ENCODE measurements around the gene GP9. TPM values are rescaled to one million over a fixed set of nuclear protein-coding genes. Genes with fewer than 3 reads are reported as not detected.

Gene GP9
- total and polyA plus RNA-seq, 2 donors (not counting 1 experiment from before 2014, with no cell fraction given): not detected

- H3K79me2 ChIP-seq (ENCODE audit: control insufficient read depth, insufficient read depth, low read length): no peaks in the 10 kb centered on the region
- no peaks in the 10 kb centered on the region for H4K20me1 ChIP-seq (ENCODE audit: control insufficient read depth, insufficient read depth, low read length, poor library complexity, severe bottlenecking)
- Mint-ChIP-seq H3K27ac (no peak overlapping the region), H3K27me3 (peaks cover 32% of the 10 kb centered on the region), H3K4me1 (peaks cover 14% of the 10 kb centered on the region), H3K9me3 (ENCODE audit: insufficient read depth) (no peaks in the 10 kb centered on the region), H3K4me3 (no peak overlapping the region)
- 88% methylated on average over 9 of the region's 9 CpGs for WGBS (ENCODE audit: insufficient coverage)
- DNase-seq: no peak
- H3K36me3 ChIP-seq (replicated peaks in 1 of 2; ENCODE audit: control extremely low read depth in 1 of 2, control insufficient read depth in 1 of 2, extremely low read depth in 1 of 2, insufficient read depth in 2 of 2, low read length in 1 of 2): no peaks in the 10 kb centered on the region
- TF ChIP-seq CTCF (IDR thresholded peaks at IDR 0.05) (no peak), EZH2 (IDR thresholded peaks at IDR 0.05; ENCODE audit: borderline replicate concordance, insufficient read depth, low read depth, low read length, poor library complexity, severe bottlenecking) (no peak)
- ChIA-PET POLR2A (no interaction called here), CTCF (interaction anchor here (1.1 to 9.6 kb wide), 2 partner anchors 168 to 191 kb away, joined by 3 to 294 read pairs; partner anchors contain the start of gene COPG1)
- peaks cover 7 to 25% of the 10 kb centered on the region in 2 donors for H3K4me1 ChIP-seq (ENCODE audit: control insufficient read depth in 2 of 2, insufficient read depth in 2 of 2, low read length in 2 of 2)
- intact Hi-C loops (cut with micrococcal nuclease): no loop called here
- H3K9me3 ChIP-seq (ENCODE audit: control extremely low read depth in 1 of 3, control insufficient read depth in 2 of 3, insufficient read depth in 1 of 3, low read length in 2 of 3): peaks cover 0 to 4% (median 0%) of the 10 kb centered on the region in 3 donors
- peaks cover 0 to 28% (median 7%) of the 10 kb centered on the region in 4 experiments for H3K27me3 ChIP-seq (replicated peaks in 1 of 4; ENCODE audit: control extremely low read depth in 1 of 4, control insufficient read depth in 3 of 4, insufficient read depth in 4 of 4, low read length in 3 of 4)
- no peak overlapping the region for H3K27ac ChIP-seq (ENCODE audit: low read length in 2 of 2)
- H3K4me2 ChIP-seq (replicated peaks; ENCODE audit: low read depth, low read length, poor library complexity, severe bottlenecking): no peak overlapping the region
- no peak overlapping the region for H2AFZ ChIP-seq (ENCODE audit: insufficient read depth, low read depth, low read length, poor library complexity, severe bottlenecking)
- H3K4me3 ChIP-seq (ENCODE audit: control extremely low read depth in 1 of 5, extremely low read depth in 1 of 5, insufficient read depth in 1 of 5, low read depth in 2 of 5, low read length in 4 of 5): no peak overlapping the region
- no peak for ATAC-seq (ENCODE audit: low read depth)
- H3K9ac ChIP-seq (ENCODE audit: low read length): no peak overlapping the region
These were observed 4.0 kb upstream of the GP9 start for GRCh38 chr3:129056451-129057173.

- DNase-seq: no peak
- ATAC-seq (ENCODE audit: low read depth): no peak
- Histone ChIP-seq H3K27me3 (replicated peaks in 1 of 4; ENCODE audit: control extremely low read depth in 1 of 4, control insufficient read depth in 3 of 4, insufficient read depth in 4 of 4, low read length in 3 of 4) (peaks cover 0 to 29% (median 7%) of the 10 kb centered on the region in 4 experiments), H3K4me3 (ENCODE audit: control extremely low read depth in 1 of 5, extremely low read depth in 1 of 5, insufficient read depth in 1 of 5, low read depth in 2 of 5, low read length in 4 of 5) (no peak overlapping the region), H3K9me3 (ENCODE audit: control extremely low read depth in 1 of 3, control insufficient read depth in 2 of 3, insufficient read depth in 1 of 3, low read length in 2 of 3) (peaks cover 0 to 4% (median 0%) of the 10 kb centered on the region in 3 donors), H3K79me2 (ENCODE audit: control insufficient read depth, insufficient read depth, low read length) (no peaks in the 10 kb centered on the region), H3K4me2 (replicated peaks; ENCODE audit: low read depth, low read length, poor library complexity, severe bottlenecking) (no peak overlapping the region), H3K27ac (ENCODE audit: low read length in 2 of 2) (no peak overlapping the region), H3K9ac (ENCODE audit: low read length) (no peak overlapping the region), H3K4me1 (ENCODE audit: control insufficient read depth in 2 of 2, insufficient read depth in 2 of 2, low read length in 2 of 2) (peaks cover 7 to 25% of the 10 kb centered on the region in 2 donors), H3K36me3 (replicated peaks in 1 of 2; ENCODE audit: control extremely low read depth in 1 of 2, control insufficient read depth in 1 of 2, extremely low read depth in 1 of 2, insufficient read depth in 2 of 2, low read length in 1 of 2) (no peaks in the 10 kb centered on the region), H2AFZ (ENCODE audit: insufficient read depth, low read depth, low read length, poor library complexity, severe bottlenecking) (no peak overlapping the region), H4K20me1 (ENCODE audit: control insufficient read depth, insufficient read depth, low read length, poor library complexity, severe bottlenecking) (no peaks in the 10 kb centered on the region)
- ChIA-PET CTCF (interaction anchor here (1.1 to 9.6 kb wide), 2 partner anchors 167 to 190 kb away, joined by 3 to 294 read pairs; partner anchors contain the start of gene COPG1), POLR2A (no interaction called here)
- H3K27ac Mint-ChIP-seq: peak overlapping the region; percentile 12
- no peak overlapping the region for H3K4me3 Mint-ChIP-seq
- no peaks in the 10 kb centered on the region for H3K9me3 Mint-ChIP-seq (ENCODE audit: insufficient read depth)
- peaks cover 32% of the 10 kb centered on the region for H3K27me3 Mint-ChIP-seq
- 95% methylated on average over 4 of the region's 4 CpGs for WGBS (ENCODE audit: insufficient coverage)
- intact Hi-C loops (cut with micrococcal nuclease): no loop called here
- H3K4me1 Mint-ChIP-seq: peaks cover 14% of the 10 kb centered on the region
- no peak for TF ChIP-seq EZH2 (IDR thresholded peaks at IDR 0.05; ENCODE audit: borderline replicate concordance, insufficient read depth, low read depth, low read length, poor library complexity, severe bottlenecking)
- TF ChIP-seq CTCF (IDR thresholded peaks at IDR 0.05): no peak
These were observed 3.3 kb upstream of the GP9 start for GRCh38 chr3:129057249-129057648.

Measured in B cell (primary cell).